ENCODE measurements around the gene CHRNA4.

DNA sequence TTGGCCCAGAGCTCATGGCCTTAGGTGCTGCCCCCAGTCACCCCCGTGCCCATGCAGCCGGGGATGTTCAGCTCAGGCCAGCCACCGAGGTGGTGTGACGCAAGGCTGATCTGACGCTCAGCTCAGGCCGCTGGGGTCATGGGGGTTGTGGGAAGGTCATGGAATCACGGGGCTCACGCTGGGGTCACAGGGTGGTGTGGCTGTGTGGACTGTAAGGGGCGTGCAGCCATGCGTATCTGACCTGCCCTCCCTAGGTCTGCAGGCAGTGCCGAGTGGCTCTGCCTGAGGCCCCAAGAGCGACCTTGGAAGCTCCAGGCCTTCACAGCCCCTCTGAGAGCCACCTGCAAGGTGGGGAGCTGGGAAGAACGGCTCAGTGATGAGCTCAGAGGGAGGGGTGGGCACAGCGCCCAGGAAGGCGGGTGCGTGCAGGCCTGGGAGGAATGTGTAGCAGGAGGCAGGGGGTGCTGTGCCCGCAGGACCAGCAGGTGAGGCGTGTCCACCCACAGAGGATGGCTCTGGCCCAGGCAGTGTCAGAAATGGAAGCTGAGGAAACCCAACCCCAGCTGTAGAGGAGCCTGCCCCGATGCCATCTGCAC, 27.8 kb downstream of the CHRNA4 start:
- TF ChIP-seq CTCF (IDR thresholded peaks at IDR 0.05) (no peak), POLR2A (IDR thresholded peaks at IDR 0.05) (no peak)
